Body of pancreas (tissue), 4 donors: ENCODE measurements around the gene TMPRSS2. TPM values are rescaled to one million over a fixed set of nuclear protein-coding genes. Genes with fewer than 3 reads are reported as not detected.

Experiments
- ATAC-seq: fragments of 150-250 bp; one replicate; pipeline ENCODE4 v1.9.1; 2016
- DNase-seq, 4 donors: peaks; one replicate each; pipeline ENCODE4 v3.0.0-alpha.2; 2019
- H3K27ac ChIP-seq, 4 donors: fragments of 200-600 bp; sonication (generic); 1 replicate in 3 of 4; 2 replicates in 1 of 4; pipeline versions ENCODE4 v1.5.1 to v1.6.1; 2016 to 2019; ENCODE audit warnings: mild to moderate bottlenecking in 1 of 4, mixed read lengths in 1 of 4, moderate library complexity in 1 of 4
- H3K27me3 ChIP-seq, 2 donors: fragments of 200-600 bp; sonication (generic); one replicate each; pipeline ENCODE4 v1.6.0; 2016; ENCODE audit warnings: mild to moderate bottlenecking in 1 of 2
- H3K36me3 ChIP-seq, 2 donors: fragments of 200-600 bp; sonication (generic); replicated peaks in 1 of 2; 2 replicates each; pipeline ENCODE4 v1.5.1; 2016; ENCODE audit warnings: low read depth in 2 of 2; ENCODE audit not compliant: insufficient read depth in 1 of 2
- H3K4me1 ChIP-seq: fragments of 200-600 bp; sonication (generic); one replicate; pipeline ENCODE4 v1.6.0; 2016
- H3K4me3 ChIP-seq, 2 donors: fragments of 200-600 bp; sonication (generic); 1 replicate in 1 of 2; 2 replicates in 1 of 2; pipeline ENCODE4 v1.5.1; 2016 to 2019
- H3K9me3 ChIP-seq, 3 donors: fragments of 200-600 bp; sonication (generic); 1 replicate in 2 of 3; 2 replicates in 1 of 3; pipeline ENCODE4 v1.5.1; 2016
- CTCF ChIP-seq, 7 experiments: fragments of 450-650 bp in 4 of 7; fragments of 200-600 bp in 3 of 7; sonication (generic) in 3 of 7; IDR thresholded peaks; one replicate each; pipeline ENCODE4 v1.5.1; 2016 to 2019; ENCODE audit warnings: antibody characterized with exemption in 7 of 7
- POLR2A ChIP-seq, 3 donors: fragments of 450-650 bp; IDR thresholded peaks; one replicate each; pipeline ENCODE4 v1.6.1; 2016; ENCODE audit warnings: antibody characterized with exemption in 3 of 3, mild to moderate bottlenecking in 2 of 3
- WGBS, 2 donors: methylation state at CpG; one replicate each; pipeline ENCODE4 v1.1.5; 2017; 5-methylcytosine and 5-hydroxymethylcytosine counted together
- intact Hi-C: fragments of 100-400 bp; cut with DNase I; formaldehyde crosslinking; loops from one replicate; pipeline ENCODE4 v1.15.1; 2023
- total RNA-seq, 2 donors: library from RNA; depleted of rRNA; stranded (reverse); fragments of >200 nt; gene quantifications; one replicate each; pipeline ENCODE4 v1.1.0, GENCODE V29; 2016

Gene TMPRSS2
- total RNA-seq, 2 donors from 2014 or later: 45.7 to 60.3 TPM

GRCh38 chr21:41438425-41439113 lies 69.4 kb downstream of the TMPRSS2 start:
- Histone ChIP-seq H3K27ac (no peak overlapping the region), H3K4me1 (no peaks in the 10 kb centered on the region), H3K27me3 (no peaks in the 10 kb centered on the region), H3K4me3 (no peak overlapping the region), H3K9me3 (no peaks in the 10 kb centered on the region), H3K36me3 (peaks cover 0 to 16% of the 10 kb centered on the region in 2 donors)
- WGBS, 2 donors: 88 to 93% methylated on average over 13 of the region's 13 CpGs
- intact Hi-C loops: no loop called here
- DNase-seq (no peak), ATAC-seq (no peak)
- TF ChIP-seq CTCF (IDR thresholded peaks at IDR 0.05): no peak
- TF ChIP-seq POLR2A (IDR thresholded peaks at IDR 0.05): no peak

- H3K4me3 ChIP-seq: no peak overlapping the region
- H3K4me1 ChIP-seq: no peaks in the 10 kb centered on the region
- DNase-seq (no peak), ATAC-seq (no peak)
- WGBS, 2 donors: 62% methylated on average over 2 of the region's 2 CpGs
- H3K27me3 ChIP-seq: no peaks in the 10 kb centered on the region
- TF ChIP-seq POLR2A (IDR thresholded peaks at IDR 0.05) (no peak), CTCF (IDR thresholded peaks at IDR 0.05) (no peak)
- peaks cover 0 to 16% of the 10 kb centered on the region in 2 donors for H3K36me3 ChIP-seq
- intact Hi-C loops: no loop called here
- no peaks in the 10 kb centered on the region for H3K9me3 ChIP-seq
- H3K27ac ChIP-seq: no peak overlapping the region
These were observed 70.2 kb downstream of the TMPRSS2 start for GRCh38 chr21:41437729-41438128.

- DNase-seq (no peak), ATAC-seq (no peak)
- no peaks in the 10 kb centered on the region for H3K27me3 ChIP-seq
- TF ChIP-seq CTCF (IDR thresholded peaks at IDR 0.05): no peak
- peaks cover 0 to 23% of the 10 kb centered on the region in 2 donors for H3K36me3 ChIP-seq
- H3K4me1 ChIP-seq: no peaks in the 10 kb centered on the region
- H3K27ac ChIP-seq: no peak overlapping the region
- intact Hi-C loops: no loop called here
- H3K9me3 ChIP-seq: no peaks in the 10 kb centered on the region
- 92 to 94% methylated on average over 5 to 11 of the region's 11 CpGs for WGBS, 2 donors
- no peak overlapping the region for H3K4me3 ChIP-seq
These were observed 72.3 kb downstream of the TMPRSS2 start for GRCh38 chr21:41435706-41436105.

GRCh38 chr21:41433566-41433965 lies 74.4 kb downstream of the TMPRSS2 start:
- H3K36me3 ChIP-seq: peaks cover 0 to 21% of the 10 kb centered on the region in 2 donors

More at GRCh38 chr21:41433566-41433965, 74.4 kb downstream of the TMPRSS2 start:
- Histone ChIP-seq H3K4me1 (no peaks in the 10 kb centered on the region), H3K4me3 (no peak overlapping the region), H3K9me3 (no peaks in the 10 kb centered on the region), H3K27me3 (no peaks in the 10 kb centered on the region), H3K27ac (no peak overlapping the region)
- WGBS, 2 donors: 79 to 89% methylated on average over 2 of the region's 2 CpGs
- ATAC-seq: no peak
- intact Hi-C loops: no loop called here
- DNase-seq: no peak
- no peak for TF ChIP-seq CTCF (IDR thresholded peaks at IDR 0.05)
- TF ChIP-seq POLR2A (IDR thresholded peaks at IDR 0.05): no peak
